ENCODE data around the gene DNAAF1.
"Not testable (repeated sequence)": the region's sequence is repeated elsewhere in the genome, so short reads cannot be mapped to it uniquely, and the experiment has no call there.

Gene DNAAF1

DNA sequence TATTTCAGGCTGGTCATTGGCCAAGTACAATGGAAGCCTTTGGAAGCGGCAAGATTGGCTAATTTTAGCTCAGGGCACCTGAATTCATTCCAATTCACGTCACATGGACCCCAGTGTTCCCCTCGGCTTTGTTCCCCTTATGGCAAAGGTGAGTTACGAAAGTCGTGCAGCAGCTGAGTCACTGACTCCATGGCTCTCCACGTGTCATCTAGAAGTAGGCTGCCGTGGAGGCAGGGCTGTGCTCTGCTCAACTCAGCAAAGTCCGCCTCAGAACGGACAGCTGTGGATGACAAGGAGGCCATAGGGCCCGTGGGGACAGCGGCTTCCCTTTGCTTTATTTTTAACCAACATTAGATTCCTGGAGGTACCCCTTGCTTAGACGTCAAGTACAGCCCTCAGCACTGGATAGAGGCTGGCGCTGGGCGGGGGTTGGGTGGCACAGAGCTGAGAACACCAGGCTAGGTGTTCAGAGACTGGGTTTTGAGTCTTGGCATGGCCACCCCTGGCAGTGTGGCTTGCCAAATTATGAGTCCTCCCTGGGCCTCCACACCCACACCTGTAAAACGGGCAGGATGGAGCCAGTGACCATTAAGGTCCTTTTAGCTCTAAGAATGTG, 69.5 kb downstream of the DNAAF1 start:
- DNase-seq, result peak; percentile 24

DNA sequence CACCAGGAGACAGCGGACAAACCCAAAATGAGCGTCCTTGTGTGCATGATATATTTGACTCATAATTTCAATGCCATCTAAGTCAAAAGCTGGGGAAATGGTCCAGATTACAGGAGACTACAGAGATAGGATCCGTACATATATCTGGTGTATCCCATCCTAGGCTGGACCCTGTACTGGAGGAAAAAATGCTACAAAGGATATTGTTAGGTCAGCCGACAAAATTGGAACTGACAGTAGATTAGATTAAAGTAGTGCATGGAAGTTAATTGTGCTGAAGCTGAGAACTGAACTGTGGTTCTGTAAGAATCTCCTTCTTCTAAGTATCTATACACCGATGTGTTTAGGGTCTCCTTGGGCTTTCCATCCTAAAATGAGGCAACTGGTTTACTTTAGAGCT, 70.4 kb downstream of the DNAAF1 start:
- no peak for DNase-seq

DNA sequence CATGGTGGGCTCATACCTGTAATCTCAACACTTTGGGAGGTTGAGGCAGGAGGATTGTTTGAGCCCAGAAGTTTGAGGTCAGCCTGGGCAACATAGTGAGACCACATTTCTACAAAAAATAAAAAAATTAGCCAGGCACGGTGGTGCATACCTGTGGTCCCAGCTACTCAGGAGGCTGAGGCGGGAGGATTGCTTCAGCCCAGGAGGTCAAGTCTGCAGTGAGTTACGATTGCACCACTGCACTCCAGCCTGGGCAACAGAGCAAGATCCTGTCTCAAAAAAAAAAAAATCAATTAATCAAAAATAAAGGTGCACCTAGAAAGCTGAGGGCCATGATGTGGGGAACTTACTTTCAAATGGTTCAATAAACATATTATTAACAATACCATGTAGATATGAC, 71.0 kb downstream of the DNAAF1 start:
- not testable (repeated sequence) for DNase-seq

DNA sequence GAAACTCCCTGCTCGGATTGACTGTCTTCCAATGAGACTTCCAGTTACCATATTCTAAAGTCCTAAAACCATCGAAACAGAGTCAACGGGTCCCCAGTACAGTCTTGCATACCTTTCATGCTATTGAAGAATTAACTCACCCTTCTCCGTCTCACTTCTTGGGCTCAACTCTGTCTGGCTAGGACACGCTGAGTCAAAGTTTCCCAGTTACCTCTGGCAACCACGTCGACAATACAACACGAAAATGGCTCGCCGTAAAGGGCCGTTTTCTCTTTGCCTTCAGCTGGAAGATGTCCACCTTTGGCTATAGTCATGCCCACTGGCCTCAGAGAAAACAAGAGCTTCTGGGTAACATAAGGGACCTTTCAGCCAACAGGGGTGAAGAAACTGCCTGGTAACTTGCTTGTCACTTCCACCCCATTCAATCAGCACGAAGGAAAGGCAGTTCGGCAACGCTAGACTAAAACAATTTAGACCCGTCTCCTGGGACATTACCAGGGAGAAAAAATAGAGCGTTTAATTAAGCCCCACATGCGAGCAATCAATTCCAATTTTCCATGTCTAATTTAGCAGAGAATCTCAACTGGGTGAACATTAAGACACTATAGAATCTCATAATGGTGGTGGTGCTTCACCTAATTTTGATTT, 73.2 kb downstream of the DNAAF1 start:
- DNase-seq, result no peak

DNA sequence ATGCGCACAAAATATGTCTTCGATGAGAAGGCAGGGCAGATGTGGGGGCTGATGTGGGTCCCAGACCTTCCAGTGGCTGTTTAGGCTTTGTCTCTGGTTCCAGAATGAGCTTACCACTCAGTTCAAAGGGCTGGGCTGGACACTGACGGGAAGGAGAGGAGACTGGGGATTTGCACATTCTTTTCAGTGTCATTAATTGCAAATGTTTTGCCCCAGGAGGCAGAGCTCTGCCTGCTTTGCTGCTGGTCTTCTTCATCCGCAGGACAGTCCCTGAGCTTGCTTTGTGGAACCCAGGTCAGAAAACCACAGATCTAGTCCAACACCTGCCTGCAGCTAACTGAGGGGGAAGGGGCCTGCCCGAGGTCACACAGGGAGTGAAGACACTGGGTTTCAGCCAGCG, 73.8 kb downstream of the DNAAF1 start:
- no peak for DNase-seq

DNA sequence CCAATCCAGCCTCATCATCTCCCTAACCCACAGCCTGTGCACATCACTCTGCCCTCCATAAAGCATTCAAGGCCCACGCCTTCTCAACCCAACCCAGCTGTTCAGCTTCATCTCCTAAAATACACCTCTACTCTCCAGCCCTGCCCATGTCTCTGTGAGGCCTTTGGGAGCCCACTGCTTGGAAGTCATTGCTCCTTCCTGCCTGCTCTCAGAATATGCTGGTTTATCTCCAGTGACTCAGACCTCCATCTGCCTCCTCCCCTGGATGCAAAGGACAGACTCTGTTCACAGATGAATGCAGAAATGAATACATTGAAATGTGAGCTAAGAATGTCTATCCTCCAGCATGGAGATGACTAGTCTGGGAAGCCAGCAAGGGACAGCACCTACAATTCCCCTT, 75.7 kb downstream of the DNAAF1 start:
- DNase-seq, result no peak

DNA sequence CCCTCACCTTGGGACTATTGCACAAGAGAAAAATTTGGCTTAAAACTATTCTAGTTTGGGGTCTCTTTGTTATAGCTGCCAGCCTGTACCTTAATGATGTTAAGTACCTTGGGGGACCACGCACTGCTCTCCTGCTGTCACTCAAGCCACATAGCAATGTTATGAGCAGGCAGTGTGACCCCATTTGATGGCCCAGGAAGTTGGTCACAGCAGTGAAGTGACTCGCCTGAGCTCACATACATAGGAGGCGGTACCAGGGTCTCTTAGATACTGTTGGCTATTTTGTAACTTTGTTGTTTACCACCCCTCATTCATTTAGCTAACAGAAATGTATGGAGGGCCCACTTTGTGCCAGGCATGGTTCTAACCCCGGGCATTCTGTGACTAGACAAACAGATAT, 78.3 kb downstream of the DNAAF1 start:
- no peak for DNase-seq

DNA sequence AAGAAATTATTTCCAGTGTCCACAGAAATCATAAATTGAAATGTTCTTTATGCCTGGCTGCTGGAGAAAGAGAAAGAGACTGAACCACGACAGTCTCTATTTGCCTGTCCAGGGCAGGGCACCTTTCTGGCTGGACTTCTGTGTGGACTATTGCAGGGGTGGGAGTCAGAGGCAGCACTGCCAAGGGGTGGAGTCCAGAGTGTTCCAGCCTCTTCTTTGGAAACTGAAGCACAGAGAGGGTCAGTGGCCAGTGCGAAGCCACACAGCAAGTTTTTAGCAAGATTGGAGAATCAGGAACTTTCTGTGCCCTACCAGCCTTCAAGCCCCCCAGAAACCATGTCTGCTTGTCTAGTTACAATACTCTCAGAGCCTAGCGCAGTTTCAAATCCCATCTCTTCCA, 79.4 kb downstream of the DNAAF1 start:
- no peak for DNase-seq

DNA sequence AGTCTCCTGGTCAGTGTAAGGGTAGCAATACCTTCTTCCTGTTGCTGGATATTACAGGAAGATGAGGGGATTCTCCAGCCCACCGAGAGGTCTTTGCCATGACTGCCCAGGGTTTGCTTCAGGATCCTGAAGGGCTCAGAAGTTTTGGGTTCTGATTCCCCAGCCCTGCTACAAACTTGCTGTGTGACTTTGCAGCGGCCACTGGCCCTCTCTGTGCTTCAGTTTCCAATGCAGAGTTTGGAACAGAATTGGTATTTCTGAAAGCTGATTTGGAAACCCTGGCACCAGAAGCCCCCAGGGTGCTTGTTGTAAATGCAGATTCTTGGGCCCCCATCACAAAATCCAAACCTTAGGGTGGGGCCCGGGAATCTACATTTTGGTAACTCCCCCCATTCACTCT, 80.0 kb downstream of the DNAAF1 start:
- no peak for DNase-seq

DNA sequence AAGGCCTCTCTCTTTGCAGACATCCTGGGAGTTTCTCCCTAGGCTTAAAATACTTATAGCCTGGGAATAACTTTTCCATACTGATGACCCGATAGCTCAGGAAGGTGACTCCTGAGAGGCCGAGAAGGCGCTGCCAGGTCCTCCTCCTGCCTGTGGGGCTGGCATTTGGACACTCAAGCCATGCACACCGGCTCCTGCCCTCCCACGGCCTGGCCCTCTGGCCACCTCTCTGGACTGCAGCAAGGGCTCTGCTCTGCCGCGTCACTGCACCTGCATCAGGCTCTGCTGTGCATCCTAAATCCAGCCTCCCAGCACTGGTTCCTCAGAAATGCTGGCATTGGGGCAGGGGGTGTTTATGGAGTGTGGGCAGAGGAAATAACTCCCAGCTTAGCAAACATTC, 80.5 kb downstream of the DNAAF1 start:
- no peak for DNase-seq

DNA sequence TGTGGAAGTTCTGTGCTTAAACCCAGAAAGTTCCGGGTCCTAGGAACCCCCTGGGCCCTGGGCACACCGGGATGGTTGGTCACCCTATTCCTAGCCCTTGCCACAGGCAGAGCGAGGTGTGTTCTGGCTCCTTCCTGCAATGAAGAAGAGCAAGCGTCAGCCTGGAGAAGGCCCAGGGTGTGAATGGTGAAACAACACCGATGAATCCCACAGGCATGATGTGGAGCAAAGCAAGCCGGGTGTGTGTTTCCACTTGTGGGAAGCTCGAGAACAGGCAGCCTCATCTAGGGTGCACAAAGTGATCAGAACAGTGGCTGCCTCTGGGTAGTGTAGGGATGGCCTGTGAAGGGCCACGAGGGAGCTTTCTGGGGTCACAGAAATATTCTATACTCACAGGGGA, 80.9 kb downstream of the DNAAF1 start:
- no peak for DNase-seq

Data from inflammatory macrophage treated with lipopolysaccharide for 4 hours (primary cell).